GM18861 (cell line): ENCODE results near the gene CTNNA3.
"Not testable (repeated sequence)": the region's sequence is repeated elsewhere in the genome, so short reads cannot be mapped to it uniquely, and the experiment has no call there.

Experiments used
- ATAC-seq: cut with Tn5 transposase; IDR thresholded peaks from one replicate; pipeline ENCODE4 v1.9.1; 2021; ENCODE audit not compliant: unreplicated experiment

Gene CTNNA3

GRCh38 chr10:66483966-66484365, 1212.0 kb downstream of the CTNNA3 start:
- no peak for ATAC-seq

DNA sequence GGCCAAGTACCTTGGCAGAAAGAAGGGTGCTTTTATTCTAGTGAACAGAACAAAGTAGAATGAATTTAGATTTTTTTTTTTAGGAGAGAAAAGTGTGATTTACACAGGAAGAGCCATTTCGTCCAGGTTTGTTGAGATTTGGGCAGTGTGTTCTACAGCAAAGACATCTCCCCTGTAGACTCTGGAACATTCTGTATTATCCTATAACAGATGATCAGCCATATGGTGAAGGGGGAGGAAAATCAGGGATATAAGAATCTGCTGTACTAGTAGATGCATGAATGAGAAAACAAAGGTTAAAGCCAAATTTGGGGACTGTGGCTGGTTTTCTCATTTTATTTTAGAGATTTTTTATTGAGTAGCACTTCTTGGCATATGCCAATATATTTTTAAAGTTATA, 1223.8 kb downstream of the CTNNA3 start:
- ATAC-seq: no peak

GRCh38 chr10:66467042-66467441, 1229.0 kb downstream of the CTNNA3 start:
- no peak for ATAC-seq

GRCh38 chr10:66466622-66467021, 1229.4 kb downstream of the CTNNA3 start:
- ATAC-seq: no peak

DNA sequence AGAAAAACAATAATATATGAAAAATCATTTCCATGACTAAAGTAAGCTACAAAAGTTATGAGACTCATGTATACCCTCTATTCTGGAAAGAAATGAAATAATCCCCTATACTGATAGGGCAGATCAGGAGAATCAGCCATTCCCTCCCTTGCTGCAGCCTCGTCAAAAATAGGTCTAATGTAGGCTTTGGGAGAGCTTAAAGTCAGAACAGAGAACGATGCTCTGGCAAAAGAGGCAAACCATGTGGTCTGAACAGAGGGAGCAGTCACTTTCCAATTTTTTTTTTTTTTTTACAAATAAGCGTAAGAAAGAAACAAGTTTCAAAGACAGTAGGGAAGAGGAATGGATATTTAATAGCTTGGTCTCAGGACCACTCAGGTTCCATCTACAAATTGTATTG, 1232.4 kb downstream of the CTNNA3 start:
- no peak for ATAC-seq

- no peak for ATAC-seq
Measured at GRCh38 chr10:66457629-66458028, 1238.4 kb downstream of the CTNNA3 start.

GRCh38 chr10:66455304-66455703, 1240.7 kb downstream of the CTNNA3 start:
- ATAC-seq: no peak

- ATAC-seq: no peak
Measured at GRCh38 chr10:66440568-66440967, 1255.4 kb downstream of the CTNNA3 start.

DNA sequence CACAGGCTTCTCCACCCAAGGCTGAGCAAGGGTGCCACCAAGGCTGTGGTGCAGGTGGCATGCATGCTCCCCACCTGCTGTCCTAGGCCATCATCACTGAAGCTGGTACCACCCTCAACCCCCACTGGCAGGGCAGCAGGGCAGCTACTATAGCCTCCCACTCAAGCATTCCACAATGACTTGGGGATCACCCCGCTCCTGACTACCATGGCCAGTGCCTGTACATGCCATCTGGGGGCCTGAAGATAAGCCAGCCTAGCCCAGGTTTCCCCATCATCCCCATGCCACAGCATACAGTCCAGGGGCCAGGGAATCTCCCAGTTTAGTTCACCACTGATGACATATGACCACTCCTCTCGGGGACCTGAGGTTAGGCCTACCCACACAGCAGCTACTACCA, 1281.1 kb downstream of the CTNNA3 start:
- no peak for ATAC-seq

GRCh38 chr10:66405566-66405965, 1290.4 kb downstream of the CTNNA3 start:
- ATAC-seq: no peak

DNA sequence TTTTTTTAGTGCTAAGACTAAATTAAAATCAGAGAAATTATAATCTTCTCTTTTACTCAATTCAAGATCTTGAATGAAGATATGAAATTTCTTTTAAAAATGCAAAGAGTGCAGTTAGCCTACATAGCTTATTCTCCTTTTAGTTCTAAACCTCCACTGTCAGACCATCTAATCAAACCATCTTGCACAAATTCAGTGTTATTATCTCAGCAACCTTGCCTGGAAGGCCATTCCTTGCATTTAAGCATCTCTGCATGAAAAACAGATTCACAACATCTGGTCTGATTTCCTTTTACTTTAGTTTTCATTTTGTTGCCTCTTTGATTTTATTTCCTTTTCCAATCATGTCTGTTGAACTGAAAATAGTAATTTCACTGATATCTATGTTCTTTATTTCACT, 1297.3 kb downstream of the CTNNA3 start:
- ATAC-seq: no peak

DNA sequence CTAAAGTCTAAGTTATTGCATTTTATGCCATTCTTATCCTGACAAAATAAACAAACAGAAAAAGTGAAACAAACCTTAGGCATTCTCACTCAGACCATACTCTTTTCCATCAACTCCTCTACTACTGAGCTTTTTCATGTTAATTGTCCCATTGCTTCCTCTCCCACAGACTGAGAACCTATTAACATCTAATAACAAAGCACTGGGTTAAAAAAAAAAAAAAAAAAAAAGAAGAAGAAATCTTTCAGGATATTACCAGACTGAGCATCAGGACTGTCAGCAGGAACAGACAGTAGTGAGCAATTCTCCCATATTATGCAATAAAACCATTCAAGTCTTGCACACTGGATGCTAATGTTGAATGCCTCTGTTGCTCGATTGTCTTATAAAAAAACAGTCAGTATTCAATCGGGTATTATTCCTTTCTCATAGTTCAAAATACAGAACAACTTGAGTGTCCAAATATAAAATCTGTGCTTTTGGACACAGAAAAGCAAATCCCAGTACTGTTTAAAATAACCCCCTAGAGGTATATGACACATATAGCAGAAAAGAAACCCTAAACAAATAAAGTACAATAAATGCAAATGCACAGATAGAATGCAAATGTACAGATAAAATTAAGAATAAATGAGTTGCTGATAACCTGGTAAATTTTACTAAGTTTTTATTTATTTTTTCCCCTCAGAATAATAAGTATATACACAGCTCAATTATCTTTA, 1301.5 kb downstream of the CTNNA3 start:
- no peak for ATAC-seq

DNA sequence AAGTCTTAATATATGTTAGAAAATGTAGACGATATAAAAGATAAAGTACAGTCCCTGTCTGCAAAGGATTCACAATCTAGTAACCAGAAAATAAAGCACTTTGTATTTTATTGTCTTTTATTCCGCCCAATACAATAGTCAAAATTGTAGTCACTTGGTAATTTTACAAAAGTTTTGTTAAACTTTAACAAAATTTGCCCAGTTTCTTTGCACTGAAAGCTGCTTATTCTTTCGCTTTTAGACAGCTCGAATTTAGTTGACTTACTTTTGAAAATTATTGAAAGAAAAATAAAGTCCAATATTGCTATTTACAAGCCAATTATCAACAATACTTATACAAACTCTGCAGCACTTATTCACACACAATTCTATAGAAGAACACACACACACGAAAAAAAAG, 1305.1 kb downstream of the CTNNA3 start:
- no peak for ATAC-seq

DNA sequence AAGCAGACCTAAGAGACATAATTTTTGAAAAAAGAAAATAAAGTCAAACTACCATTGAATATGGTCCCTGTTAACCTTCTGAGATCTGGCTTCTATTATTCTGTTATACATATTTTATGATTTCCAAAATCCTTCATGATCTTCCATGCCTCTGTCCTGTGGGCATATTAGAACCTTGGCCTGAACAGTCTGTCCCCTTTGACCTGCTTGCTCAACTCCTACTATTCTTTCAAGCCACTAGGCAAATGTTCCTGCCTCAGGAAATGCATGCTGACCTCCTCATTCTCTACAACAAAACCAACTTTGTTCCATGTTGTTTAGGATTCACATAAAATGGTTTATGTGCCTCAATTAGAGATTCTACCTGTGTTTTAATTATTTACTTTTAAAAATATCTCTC, 1315.0 kb downstream of the CTNNA3 start:
- ATAC-seq: no peak

GRCh38 chr10:66378117-66378876, 1317.7 kb downstream of the CTNNA3 start:
- ATAC-seq: no peak

- ATAC-seq: no peak
Measured at GRCh38 chr10:66368146-66368545, 1327.8 kb downstream of the CTNNA3 start.

GRCh38 chr10:66366163-66366562, 1329.8 kb downstream of the CTNNA3 start:
- ATAC-seq: no peak

DNA sequence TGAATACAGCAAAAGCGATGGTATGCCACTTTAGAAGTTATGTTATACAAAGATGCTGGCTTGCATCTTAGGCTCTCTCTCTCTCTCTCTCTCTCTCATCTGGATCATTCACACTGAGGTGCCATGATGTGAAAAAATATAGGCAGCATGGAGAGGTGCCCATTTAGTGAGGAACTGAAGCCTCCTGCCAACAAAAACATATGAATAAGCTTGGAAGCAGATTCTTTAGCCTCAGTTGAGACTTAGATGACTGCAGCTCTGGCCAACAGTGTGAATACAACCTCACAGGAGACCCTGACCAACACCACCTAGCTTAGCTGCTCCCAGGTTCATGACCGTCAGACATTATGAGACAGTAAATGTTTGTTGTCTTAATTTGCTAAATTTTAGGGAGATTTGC, 1330.3 kb downstream of the CTNNA3 start:
- ATAC-seq: no peak

DNA sequence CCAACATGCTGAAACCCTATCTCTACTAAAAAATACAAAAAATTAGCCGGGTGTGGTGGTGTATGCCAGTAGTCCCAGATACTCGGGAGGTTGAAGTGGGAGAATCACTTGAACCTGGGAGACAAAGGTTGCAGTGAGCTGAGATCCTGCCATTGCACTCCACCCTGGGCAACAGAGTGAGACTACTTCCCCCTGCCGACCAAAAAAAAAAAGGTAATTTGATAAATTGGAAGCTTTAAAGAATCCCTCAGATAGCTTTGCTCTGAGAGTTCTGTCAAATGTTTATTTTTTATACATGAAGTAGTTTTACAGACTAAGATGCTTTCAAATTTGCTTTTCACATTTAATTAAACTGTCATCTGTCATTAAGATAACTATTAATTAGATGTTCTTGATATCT, 1333.5 kb downstream of the CTNNA3 start:
- no peak for ATAC-seq

GRCh38 chr10:66353822-66354221, 1342.2 kb downstream of the CTNNA3 start:
- not testable (repeated sequence) for ATAC-seq

- ATAC-seq: no peak
Measured at GRCh38 chr10:66353422-66353821, 1342.6 kb downstream of the CTNNA3 start.

DNA sequence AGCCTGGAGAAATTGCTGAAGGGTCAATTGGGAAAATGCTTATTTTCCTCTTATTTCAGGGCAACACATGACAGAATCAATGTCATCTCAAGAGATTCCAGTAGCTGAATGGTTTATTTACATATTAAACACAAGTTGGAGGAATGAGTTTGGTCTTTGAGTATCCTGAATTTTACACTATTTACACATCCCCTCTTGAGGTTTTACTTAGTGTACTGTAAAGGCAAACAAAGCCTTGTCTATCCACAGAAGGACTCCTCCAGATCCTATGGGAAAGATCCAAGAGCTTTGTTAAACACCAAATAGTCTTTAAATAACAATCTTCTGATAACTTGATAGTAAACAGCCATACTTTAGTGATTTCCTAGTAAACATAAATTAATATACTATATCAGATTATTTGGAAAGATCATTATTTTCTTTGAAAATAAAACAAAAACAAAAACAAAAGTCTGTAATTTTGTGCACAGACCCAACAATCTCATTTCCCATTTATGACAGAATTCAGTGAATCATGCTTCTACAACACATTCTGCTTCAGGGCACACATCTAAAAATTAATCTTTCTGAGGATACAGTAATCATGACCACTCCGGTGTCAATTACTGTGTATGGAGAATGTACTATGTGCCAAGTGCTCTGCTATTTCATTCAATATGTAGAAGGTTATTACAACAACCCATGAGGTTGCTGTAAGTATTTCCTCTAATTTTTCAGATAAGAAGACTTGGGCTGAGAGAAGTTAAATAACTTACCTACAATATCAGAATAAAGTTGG, 1345.2 kb downstream of the CTNNA3 start:
- no peak for ATAC-seq
